Measurements from ENCODE around the gene TRIM24. TPM values are rescaled to one million over a fixed set of nuclear protein-coding genes. Genes with fewer than 3 reads are reported as not detected.
"Not testable (repeated sequence)": the region's sequence is repeated elsewhere in the genome, so short reads cannot be mapped to it uniquely, and the experiment has no call there.

The TRIM24 gene
- total RNA-seq, 1 donor from 2014 or later: 18.8 TPM

DNA sequence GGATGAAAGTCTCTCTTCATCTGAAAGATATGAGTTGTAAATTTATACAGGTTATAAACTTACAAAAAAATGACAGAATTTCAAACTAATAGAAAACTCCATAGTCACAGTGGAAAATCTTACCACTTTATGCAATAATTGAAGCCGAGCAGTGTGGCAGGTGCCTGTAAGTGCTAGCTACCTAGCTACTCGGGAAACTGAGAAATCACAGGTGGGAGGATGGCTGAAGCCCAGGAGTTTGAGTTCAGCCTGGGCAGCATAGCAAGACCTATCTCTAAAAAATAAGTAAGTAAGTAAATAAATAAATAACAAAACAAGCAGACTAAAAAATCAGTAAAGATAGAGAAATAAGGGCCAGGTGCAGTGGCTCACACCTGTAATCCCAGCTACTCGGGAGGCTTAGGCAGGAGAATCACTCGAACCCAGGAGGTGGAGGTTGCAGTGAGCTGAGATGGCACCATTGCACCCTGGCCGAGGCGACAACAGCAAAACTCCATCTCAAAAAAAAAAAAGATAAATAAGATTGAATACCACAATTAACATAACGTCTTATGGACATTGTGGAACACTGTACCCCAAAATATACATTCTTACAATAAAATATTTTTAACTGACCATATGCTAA lies 61.9 kb downstream of the TRIM24 start:
- no peak for DNase-seq (ENCODE audit: low spot score)
- intact Hi-C loops (cut with DNase I): no loop called here

DNA sequence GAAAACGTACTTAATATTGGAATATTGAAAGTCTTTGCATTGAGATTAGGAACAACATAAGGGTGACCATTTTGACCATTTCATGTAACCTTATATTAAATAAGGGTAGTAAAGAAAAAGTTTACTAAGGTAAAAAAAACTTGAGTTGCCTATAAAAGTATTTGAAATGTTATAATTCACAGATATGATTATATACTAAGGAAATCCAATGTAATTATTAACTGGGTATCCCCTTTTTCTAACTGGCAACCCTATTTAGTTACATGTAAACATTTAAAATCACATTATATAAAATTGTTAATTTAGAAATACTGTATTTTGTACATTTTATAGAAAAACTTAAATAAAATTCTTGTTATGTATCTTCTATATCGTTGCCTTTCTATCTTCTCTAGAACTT lies 64.2 kb downstream of the TRIM24 start:
- no peak for DNase-seq (ENCODE audit: low spot score)
- intact Hi-C loops (cut with DNase I): no loop called here

DNA sequence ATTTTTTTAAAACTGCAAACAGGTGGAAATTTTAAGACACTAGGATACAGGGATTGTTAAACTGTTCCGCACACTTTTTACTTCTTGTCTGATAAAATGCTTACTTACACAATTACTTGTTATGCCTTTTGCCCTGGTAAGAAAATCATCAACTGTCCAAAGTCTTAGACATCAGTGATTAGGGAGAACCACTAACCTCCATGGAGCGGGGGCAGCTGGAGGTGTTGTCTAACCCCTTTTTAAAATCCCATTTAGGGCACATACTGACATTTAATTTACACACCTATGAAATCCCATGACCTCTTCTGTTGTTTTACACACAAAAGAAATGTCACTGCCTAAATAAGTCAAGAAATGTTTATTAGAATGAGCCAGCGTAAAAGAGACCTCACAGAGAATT lies 65.7 kb downstream of the TRIM24 start:
- no peak for DNase-seq (ENCODE audit: low spot score)
- intact Hi-C loops (cut with DNase I): no loop called here

DNA sequence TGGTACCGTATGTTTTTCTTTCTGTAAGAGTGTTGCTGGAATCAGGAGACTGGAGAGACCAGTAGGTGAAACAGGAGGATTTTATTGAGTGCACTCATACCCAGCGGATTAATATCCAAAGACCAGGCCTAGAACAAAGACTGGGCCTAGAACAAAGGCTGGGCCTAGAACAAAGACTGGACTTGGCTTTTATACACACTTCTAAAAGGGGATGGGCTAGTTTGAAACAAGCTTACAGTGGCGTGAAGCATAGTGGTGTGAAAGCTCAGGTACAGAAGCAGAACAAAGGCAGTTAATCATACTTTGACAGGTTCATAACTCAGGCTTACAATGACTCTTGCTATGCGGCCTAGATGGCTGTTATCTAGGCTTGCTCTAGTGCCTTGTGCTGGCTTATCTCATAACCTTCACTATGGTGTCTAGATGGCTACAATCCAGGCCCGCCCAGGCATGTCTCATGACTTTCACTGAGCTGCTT lies 67.7 kb downstream of the TRIM24 start:
- DNase-seq (ENCODE audit: low spot score): no peak
- intact Hi-C loops (cut with DNase I): no loop called here

DNA sequence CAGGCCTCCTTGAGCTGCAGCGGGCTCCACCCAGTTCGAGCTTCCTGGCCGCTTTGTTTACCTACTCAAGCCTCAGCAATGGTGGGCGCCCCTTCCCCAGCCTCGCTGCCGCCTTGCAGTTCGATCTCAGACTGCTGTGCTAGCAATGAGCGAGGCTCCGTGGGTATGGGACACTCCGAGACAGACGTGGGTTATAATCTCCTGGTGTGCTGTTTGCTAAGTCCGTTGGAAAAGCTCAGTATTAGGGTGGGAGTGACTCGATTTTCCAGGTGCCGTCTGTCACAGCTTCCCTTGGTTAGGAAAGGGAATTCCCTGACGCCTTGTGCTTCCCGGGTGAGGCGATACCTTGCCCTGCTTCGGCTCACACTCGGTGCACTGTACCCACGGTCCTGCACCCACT lies 76.8 kb downstream of the TRIM24 start:
- DNase-seq (ENCODE audit: low spot score); intact Hi-C loops (cut with DNase I): not testable (repeated sequence)

DNA sequence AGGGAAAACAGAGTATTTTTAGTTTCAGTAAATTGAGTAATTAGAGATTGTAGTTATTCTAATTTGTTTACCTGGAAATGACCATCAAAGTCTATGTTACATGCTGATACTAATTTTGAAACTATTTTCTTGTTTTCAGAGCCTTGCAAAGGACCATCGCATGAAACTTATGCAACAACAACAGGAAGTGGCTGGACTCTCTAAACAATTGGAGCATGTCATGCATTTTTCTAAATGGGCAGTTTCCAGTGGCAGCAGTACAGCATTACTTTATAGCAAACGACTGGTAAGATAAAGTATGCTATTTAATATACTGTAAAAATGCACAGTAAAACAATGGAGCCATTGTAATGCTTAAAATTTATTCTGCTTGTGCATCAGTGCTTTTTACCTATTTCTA lies 78.5 kb downstream of the TRIM24 start:
- DNase-seq (ENCODE audit: low spot score): no peak
- intact Hi-C loops (cut with DNase I): no loop called here

DNA sequence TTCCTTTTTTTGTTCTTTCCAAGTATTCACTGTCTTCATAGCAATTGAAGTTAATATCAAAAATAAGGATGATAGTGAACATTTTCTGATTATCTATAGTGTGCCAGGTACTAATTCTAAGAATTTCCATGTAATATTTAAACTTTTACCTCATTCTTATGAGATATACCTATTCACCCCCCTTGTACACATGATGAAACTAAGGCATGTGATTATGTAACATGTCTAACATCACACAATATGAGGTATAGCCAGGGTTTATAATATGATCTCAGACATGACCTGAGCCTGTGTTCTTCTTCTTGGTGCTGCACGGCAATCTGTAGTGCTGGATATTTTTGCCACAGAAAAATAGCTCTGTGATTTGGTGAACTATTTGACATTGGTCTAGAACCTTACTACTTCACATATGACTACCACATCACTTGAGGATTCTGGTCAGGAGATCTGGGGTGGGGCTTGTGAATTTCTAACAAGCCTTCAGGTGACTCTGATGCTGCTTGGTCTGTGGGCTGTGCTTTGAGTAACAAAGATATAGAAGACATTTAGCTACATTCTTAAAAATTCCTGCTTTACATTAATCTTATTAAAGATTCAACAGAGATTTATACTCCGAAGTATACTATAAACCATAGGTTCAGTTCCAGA lies 79.1 kb downstream of the TRIM24 start:
- intact Hi-C loops (cut with DNase I): no loop called here
- DNase-seq (ENCODE audit: low spot score): no peak

DNA sequence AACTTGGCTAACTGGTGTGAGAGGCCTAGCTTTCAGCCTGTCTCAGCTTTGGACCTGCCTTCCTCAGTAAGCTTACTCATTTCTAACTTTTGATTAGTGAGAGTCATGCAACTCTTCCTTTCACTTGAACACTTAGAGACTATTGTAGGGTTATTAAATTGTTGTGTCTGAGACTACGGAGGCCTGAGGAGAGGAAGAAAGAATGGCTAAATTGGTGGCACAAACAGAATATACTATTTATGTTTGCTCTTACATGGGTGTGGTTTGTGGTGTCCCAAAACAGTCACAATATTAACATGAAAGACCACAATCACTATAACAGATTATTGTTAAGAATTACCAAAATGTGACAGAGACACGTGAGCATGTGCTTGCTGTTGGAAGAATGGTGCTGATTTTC lies 82.1 kb downstream of the TRIM24 start:
- DNase-seq (ENCODE audit: low spot score): no peak
- intact Hi-C loops (cut with DNase I): no loop called here

DNA sequence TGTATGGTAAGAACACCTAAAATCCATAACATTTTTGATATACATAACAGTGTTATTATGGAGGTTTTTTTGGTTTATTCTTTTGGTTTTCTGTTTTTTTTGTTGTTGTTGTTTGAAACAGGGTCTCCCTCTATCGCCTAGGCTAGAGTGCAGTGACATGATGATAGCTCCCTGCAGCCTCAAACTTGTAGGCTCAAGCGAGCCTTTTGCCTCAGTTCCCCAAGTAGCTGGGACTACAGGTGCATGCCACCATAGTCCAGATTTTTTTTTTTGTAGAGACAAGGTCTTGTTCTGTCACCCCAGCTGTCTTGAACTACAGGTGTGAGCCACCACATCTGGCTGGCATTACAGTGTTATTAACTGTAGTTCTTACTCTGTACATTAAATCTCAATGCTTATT lies 83.7 kb downstream of the TRIM24 start:
- intact Hi-C loops (cut with DNase I): no loop called here

DNA sequence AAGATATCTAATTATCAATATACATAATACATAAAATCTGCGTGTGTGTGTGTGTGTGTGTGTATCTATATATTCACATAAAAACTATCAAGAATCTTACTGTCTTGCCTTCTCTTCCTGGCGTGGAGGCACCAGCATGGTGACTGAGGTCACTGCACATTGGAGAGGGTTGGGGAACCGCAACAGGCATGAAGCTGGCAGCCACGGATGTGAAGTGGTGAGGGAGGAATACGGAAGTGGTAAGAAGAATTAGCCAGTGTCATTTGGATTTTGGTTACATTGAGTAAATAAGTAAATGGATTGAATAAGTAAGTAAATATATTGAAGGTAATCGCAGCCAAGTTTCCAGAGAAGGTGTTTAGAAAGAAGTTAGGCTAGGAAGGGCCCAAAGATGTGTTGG lies 85.1 kb downstream of the TRIM24 start:
- intact Hi-C loops (cut with DNase I): no loop called here

More for the DNA sequence above, 83.7 kb downstream of the TRIM24 start:
- DNase-seq (ENCODE audit: low spot score): no peak

DNA sequence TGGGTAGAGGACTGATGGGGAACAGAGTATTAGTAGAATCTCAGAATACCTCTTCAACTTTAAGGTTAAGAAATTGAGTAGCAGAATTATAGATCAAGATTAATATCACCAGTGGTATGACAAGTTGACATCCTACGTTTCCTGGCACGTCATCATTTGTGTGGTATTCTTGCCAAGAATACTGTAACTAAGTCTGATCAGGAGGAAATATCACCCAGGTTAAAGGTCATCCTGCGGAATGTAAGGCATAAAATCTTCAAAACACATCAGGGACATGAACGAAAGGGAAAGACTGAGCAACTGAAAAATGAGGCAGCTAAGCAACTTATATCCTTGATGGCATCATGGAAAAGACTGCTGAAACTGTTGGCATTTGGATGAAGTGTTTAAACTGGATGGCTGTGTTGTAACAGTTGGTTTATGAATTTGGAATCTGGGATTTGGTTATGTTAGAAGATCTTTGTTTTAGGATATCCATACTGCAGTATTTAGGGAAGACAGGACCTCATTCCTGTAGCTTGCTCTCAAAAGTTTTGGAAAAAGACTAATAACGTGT lies 86.1 kb downstream of the TRIM24 start:
- no peak for DNase-seq (ENCODE audit: low spot score)
- intact Hi-C loops (cut with DNase I): no loop called here

More for the DNA sequence above, 85.1 kb downstream of the TRIM24 start:
- no peak for DNase-seq (ENCODE audit: low spot score)

DNA sequence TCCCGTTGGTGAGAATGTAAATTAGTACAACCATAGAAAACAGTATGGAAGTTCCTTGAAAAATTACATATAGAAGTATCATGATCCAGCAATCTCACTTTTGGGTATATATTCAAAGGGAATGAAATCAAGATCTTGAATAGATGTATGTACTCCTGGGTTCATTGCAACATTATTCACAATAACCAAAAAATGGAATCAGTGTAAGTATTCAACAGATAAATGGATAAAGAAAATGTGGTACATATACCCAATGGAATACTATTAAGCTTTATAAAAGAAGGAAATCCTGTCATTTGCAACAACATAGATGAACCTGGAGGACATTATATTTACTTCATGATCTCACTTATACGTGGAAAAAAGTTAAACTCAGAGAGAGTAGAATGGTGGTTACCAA lies 86.8 kb downstream of the TRIM24 start:
- DNase-seq (ENCODE audit: low spot score): no peak
- intact Hi-C loops (cut with DNase I): no loop called here

DNA sequence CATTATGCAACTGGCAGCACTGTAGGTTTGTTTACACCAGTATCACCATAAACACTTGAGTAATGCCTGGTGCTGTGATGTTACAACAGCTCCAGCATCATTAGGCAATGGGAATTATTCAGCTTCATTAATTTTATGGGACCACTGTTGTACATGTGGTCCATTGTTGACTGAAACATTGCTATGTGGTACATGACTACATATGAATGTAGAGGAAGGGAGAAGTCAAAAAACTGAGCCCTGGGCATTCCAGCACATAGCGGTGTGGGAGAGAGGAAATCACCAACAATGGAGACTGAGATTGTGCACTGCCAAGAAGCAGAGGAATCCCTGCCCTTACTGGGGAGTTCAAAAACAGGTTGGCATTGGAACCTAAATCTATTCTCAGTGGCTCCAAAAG lies 89.0 kb downstream of the TRIM24 start:
- intact Hi-C loops (cut with DNase I): no loop called here
- no peak for DNase-seq (ENCODE audit: low spot score)

DNA sequence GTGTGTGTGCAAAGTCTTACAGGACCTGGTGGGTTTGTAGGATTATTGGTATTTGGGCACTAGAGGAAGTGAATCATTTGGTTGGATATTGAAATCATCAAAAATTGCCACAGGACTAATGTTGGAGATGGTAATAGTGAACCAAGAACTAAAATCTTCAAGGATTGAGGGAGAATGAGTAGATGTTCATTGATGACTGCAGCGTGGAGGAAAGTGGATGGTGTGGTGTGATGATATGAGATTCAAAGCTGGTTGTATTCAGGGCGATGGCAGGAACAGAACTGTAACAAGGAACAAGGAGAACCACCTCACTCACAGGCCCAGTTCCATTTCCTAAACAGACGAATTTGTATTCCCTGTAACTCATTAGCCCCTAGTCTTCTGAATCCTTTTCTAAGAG lies 90.3 kb downstream of the TRIM24 start:
- intact Hi-C loops (cut with DNase I): no loop called here
- DNase-seq (ENCODE audit: low spot score): no peak

DNA sequence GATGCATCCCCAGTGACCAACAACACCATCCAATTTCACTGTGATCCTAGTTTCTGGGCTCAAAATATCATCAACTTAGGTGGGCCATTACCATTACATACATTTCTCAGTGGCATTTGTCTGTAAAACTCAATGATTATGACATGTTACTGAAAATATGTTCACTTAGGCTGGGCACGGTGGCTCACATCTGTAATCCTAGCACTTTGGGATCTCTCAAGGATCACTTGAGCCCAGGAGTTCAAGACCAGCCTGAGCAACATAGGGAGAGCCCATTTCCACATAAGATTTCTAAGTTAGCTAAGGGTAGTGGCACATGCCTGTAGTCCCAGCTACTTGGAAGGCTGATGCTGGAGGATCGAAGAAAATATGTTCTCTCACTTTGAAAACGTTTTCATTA lies 91.0 kb downstream of the TRIM24 start:
- no peak for DNase-seq (ENCODE audit: low spot score)
- intact Hi-C loops (cut with DNase I): no loop called here

DNA sequence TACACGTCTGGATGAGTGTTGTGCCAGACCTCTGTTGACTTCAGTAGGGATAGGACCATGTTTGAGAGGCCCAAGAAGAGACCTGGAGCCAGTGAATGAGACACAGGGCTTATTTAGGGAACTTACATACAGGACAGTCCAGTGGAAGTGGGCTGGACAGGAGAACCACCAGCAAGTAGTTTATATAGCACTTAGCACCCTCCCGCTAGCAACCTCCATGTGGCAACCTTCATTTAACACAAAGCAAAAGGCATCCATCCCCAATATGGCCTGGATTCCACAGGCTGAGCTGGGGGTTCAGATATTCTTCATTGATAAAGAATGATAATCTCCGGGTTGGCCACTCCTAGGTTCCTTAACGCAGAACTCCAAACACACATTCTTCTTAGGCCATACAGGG lies 93.7 kb downstream of the TRIM24 start:
- DNase-seq (ENCODE audit: low spot score): no peak
- intact Hi-C loops (cut with DNase I): no loop called here

DNA sequence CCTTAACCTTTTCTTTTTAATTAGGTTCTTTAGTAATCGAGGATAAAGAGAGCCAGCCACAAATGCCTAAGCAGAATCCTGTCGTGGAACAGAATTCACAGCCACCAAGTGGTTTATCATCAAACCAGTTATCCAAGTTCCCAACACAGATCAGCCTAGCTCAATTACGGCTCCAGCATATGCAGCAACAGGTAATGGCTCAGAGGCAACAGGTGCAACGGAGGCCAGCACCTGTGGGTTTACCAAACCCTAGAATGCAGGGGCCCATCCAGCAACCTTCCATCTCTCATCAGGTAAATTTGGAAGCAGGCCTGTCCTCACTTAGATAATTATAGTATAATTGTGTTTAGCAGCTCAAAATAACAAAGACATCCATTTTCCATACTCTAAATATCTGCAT lies 94.6 kb downstream of the TRIM24 start:
- no peak for DNase-seq (ENCODE audit: low spot score)
- intact Hi-C loops (cut with DNase I): no loop called here

DNA sequence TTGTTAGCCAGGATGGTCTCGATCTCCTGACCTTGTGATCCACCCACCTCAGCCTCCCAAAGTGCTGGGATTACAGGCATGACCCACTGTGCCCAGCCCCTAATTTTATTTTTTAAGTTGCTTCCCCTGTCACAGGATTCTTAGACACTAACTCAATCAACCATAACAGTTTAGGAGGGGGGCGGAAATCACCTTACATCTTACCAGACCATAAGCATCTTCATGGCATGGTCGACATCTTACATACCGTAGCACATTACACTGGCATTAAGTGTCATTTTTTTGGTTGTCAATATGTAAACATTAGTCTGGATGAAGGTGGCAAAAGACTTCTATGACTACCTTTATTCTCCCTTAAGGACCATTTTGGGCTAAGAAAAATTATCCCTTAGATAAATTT lies 95.6 kb downstream of the TRIM24 start:
- intact Hi-C loops (cut with DNase I): no loop called here
- DNase-seq (ENCODE audit: low spot score): no peak

DNA sequence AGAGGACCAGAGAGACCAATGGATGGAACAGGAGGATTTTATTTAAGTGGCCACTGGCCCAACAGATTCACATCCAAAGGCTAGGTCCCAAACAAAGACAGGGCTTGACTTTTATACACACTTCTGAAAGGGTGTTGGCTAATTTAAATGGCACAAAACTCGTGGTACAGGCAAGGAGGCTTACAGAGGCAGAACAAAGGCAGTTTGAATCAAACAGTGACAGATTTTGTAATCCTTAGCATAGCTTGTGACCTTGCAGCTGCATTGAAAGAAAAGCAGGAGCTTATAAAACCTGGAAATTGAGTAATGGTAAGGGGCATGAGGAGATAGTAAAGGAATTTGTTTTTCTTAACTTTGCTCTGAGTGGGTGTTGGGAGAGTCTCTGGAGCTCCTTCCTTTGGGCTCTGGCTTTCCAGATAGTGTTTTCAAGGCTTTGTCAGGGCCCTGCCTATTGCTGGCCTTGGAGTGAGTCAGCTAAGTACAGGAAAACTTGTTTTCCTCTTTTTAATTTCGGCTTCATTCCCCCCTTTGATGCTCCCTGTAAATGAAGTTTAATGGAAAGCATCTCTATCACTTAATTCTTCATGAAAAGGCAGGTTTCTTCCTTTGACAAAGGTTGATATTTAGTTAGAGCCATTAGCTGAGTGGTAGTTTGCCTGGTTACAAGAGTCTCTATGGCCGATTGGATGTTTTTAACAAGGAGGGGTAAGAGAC lies 96.9 kb downstream of the TRIM24 start:
- DNase-seq (ENCODE audit: low spot score): no peak
- intact Hi-C loops (cut with DNase I): no loop called here

DNA sequence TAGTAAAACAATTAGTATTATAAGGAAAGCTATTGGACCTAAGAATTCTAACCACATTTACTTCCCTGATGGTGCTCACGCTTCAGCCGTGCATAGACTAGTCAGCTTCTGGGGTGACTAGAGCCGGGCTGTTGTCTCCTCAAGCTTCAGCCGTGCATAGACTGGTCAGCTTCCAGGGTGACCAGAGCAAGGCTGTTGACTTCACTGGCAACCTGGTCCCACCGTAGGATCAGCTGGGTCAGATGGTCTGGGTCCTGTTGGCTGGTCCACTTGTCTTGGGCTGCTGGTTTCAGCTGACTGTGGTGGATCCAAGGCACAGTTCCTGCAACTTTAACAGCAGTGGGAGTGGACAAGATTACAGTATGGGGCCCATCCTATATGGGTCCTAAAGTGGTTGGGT lies 99.4 kb downstream of the TRIM24 start:
- no peak for DNase-seq (ENCODE audit: low spot score)
- intact Hi-C loops (cut with DNase I): no loop called here

DNA sequence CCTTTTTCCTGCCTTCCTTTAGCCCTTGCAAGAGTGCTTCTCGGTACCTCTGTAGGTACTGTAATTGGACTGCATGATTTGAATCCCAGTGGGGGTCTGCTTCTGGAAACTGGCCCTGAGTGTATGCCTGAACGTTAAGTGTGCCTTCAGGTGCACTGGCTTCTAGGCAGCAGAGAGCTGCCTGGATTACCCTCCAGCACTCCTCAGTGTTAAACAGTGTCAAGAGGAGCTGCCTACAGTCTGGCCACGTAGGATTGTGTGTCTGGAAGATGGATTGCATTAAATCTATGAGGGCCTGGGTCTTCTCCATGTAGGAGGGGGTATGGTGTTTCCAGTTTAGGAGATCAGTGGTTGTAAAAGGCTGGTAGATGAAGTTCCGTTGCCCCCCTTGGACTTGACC lies 103.7 kb downstream of the TRIM24 start:
- intact Hi-C loops (cut with DNase I): no loop called here
- no peak for DNase-seq (ENCODE audit: low spot score)
